ENCODE data around the gene DIAPH2. TPM values are rescaled to one million over a fixed set of nuclear protein-coding genes. Genes with fewer than 3 reads are reported as not detected.

Gene DIAPH2
- total and polyA plus RNA-seq, 9 of the 15 experiments (the other 6 are each of a cell fraction or from before 2014, with no cell fraction given) = 0.01 to 0.18 (median 0.07) TPM; not detected in 1

DNA sequence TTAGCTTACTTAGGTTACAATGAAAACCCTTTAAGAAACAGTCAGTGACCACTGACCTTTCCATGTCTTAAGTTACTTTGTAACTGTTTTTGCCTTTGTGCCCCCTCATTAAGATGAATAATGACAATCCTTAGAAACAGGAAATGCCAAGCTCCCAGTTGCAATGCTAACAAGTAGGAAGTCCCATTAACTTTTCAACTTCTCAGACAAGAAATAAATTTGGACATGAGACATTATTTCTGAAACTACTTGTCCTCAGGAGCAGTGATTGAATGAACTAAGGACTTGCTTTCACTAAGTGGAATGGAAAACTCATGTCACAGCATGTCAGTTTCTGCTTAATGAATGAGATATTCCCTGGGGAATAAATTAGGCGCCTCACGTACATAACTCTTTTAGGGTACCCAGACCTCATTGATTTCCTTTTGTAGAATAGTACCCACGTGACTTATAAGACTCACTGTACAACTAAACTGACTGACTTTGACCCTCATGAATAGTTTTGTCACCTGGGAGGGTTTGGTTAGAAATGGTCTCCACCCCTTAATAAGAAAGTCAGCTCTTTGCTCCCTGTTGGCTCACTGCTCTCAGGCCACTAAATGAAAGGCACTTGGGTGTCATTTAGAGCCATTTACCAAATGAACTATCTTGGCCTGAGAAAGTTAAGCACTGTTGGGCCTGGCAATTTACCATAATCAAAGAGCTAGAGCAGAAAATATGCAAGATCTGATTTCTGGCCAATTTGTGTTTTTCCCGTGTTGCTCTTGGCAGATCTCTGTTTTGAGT lies 582.9 kb downstream of the DIAPH2 start:
- no peak overlapping the region for H3K4me2 ChIP-seq (ENCODE audit: insufficient read depth, low read length)
- no peak overlapping the region for H3K9ac ChIP-seq (ENCODE audit: insufficient read depth in 1 of 2, low read depth in 2 of 2, low read length in 2 of 2)
- intact Hi-C loops (cut with micrococcal nuclease) (no loop called here), in situ Hi-C loops (cut with MboI) (no loop called here)
- no peaks in the 10 kb centered on the region for H3K4me1 ChIP-seq (replicated peaks in 1 of 2; ENCODE audit: control insufficient read depth in 2 of 2, insufficient read depth in 2 of 2, low read length in 2 of 2)
- H4K20me1 ChIP-seq (replicated peaks; ENCODE audit: control insufficient read depth, insufficient read depth, low read length) = no peaks in the 10 kb centered on the region
- FAIRE-seq = no peak
- POLR2A ChIA-PET = interaction anchor here (0.7 kb wide), 1 partner anchor 527 kb away, joined by 3 read pairs; no protein-coding TSS in a partner anchor
- ATAC-seq = no peak
- CTCF ChIA-PET (ENCODE audit: low intra/inter-chr PET ratio) = no interaction called here
- 25% methylated on average over 4 of the region's 4 CpGs for WGBS (ENCODE audit: insufficient coverage, low coverage, missing lambda C conversion rate)
- DNase-seq (ENCODE audit: extremely low read depth in 1 of 4, low spot score in 3 of 4) = no peak
- H3K36me3 ChIP-seq (ENCODE audit: control insufficient read depth, insufficient read depth, low read length) = no peaks in the 10 kb centered on the region
- no peaks in the 10 kb centered on the region for H3K9me1 ChIP-seq (ENCODE audit: control insufficient read depth, insufficient read depth, low read length)
- H3K4me3 ChIP-seq = no peak overlapping the region
- H3K79me2 ChIP-seq (ENCODE audit: control insufficient read depth, insufficient read depth, low read length) = no peaks in the 10 kb centered on the region
- no TSS peak for BruUV-seq (replicated peaks)
- H3K27ac ChIP-seq (ENCODE audit: extremely low read depth, low read depth, low read length) = no peak overlapping the region
- no peak overlapping the region for H2AFZ ChIP-seq (ENCODE audit: low read depth, low read length)
- no peak for TF ChIP-seq ZNF766 (CRISPR knock-in tag; conservative IDR thresholded peaks at IDR 0.05)
- TF ChIP-seq BDP1 (IDR thresholded peaks at IDR 0.05; ENCODE audit: insufficient read depth, insufficient read length) = no peak
- no peak for TF ChIP-seq NCOA2 (IDR thresholded peaks at IDR 0.05; ENCODE audit: partially characterized antibody in 2 of 2)
- TF ChIP-seq TAF1 (IDR thresholded peaks at IDR 0.05; ENCODE audit: control insufficient read depth, extremely low read depth, insufficient read depth, low read length, severe bottlenecking) = no peak
- TF ChIP-seq FUS (optimal IDR thresholded peaks at IDR 0.05; ENCODE audit: low read depth, low read length) = no peak
- TF ChIP-seq RBM17 (IDR thresholded peaks at IDR 0.05; ENCODE audit: borderline replicate concordance, low read depth, low read length) = no peak
- TF ChIP-seq, protein P1, sequence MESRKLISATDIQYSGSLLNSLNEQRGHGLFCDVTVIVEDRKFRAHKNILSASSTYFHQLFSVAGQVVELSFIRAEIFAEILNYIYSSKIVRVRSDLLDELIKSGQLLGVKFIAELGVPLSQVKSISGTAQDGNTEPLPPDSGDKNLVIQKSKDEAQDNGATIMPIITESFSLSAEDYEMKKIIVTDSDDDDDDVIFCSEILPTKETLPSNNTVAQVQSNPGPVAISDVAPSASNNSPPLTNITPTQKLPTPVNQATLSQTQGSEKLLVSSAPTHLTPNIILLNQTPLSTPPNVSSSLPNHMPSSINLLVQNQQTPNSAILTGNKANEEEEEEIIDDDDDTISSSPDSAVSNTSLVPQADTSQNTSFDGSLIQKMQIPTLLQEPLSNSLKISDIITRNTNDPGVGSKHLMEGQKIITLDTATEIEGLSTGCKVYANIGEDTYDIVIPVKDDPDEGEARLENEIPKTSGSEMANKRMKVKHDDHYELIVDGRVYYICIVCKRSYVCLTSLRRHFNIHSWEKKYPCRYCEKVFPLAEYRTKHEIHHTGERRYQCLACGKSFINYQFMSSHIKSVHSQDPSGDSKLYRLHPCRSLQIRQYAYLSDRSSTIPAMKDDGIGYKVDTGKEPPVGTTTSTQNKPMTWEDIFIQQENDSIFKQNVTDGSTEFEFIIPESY (CRISPR knock-in tag; IDR thresholded peaks at IDR 0.05) = no peak
- TF ChIP-seq, protein P2, sequence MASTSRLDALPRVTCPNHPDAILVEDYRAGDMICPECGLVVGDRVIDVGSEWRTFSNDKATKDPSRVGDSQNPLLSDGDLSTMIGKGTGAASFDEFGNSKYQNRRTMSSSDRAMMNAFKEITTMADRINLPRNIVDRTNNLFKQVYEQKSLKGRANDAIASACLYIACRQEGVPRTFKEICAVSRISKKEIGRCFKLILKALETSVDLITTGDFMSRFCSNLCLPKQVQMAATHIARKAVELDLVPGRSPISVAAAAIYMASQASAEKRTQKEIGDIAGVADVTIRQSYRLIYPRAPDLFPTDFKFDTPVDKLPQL (IDR thresholded peaks at IDR 0.05; ENCODE audit: extremely low read depth, insufficient read length) = no peak
- TF ChIP-seq POLR3G (IDR thresholded peaks at IDR 0.05; ENCODE audit: extremely low read depth, insufficient read length, insufficient replicate concordance) = no peak
- TF ChIP-seq TCF7L2 (IDR thresholded peaks at IDR 0.05; ENCODE audit: low read depth, low read length) = no peak
- no peaks in the 10 kb centered on the region for H3K9me3 ChIP-seq (replicated peaks; ENCODE audit: control insufficient read depth, insufficient read depth, low read depth, low read length)
- H3K27me3 ChIP-seq (ENCODE audit: control insufficient read depth in 2 of 2, insufficient read depth in 2 of 2, low read length in 2 of 2) = no peaks in the 10 kb centered on the region
